Heart left ventricle (tissue), 16 donors: ENCODE data around the gene RAD51B. TPM values are rescaled to one million over a fixed set of nuclear protein-coding genes. Genes with fewer than 3 reads are reported as not detected.
"Not testable (repeated sequence)": the region's sequence is repeated elsewhere in the genome, so short reads cannot be mapped to it uniquely, and the experiment has no call there.

ENCODE experiments used
- ATAC-seq, 4 donors: fragments of 200-7000 bp; cut with Tn5 transposase; one replicate each; pipeline ENCODE4 v1.9.1; 2020 to 2022; ENCODE audit warnings: moderate library complexity in 4 of 4, mild to moderate bottlenecking in 3 of 4, moderate number of reproducible peaks in 1 of 4
- DNase-seq, 5 donors: peaks; one replicate each; pipeline ENCODE4 v3.0.0-alpha.2; 2020
- H3K27ac ChIP-seq, 12 donors: fragments of 200-600 bp; sonication (generic) in 4 of 12; one replicate each; pipeline versions ENCODE4 v1.5.0 to v1.8.0; 2016 to 2022; ENCODE audit warnings: mild to moderate bottlenecking in 2 of 12
- H3K27me3 ChIP-seq, 9 donors: fragments of 200-600 bp; sonication (generic) in 2 of 9; one replicate each; pipeline versions ENCODE4 v1.5.1 to v1.8.0; 2016 to 2022; ENCODE audit warnings: mild to moderate bottlenecking in 3 of 9
- H3K36me3 ChIP-seq, 9 donors: fragments of 200-600 bp; sonication (generic) in 2 of 9; one replicate each; pipeline versions ENCODE4 v1.5.0 to v1.8.0; 2018 to 2022; ENCODE audit warnings: mild to moderate bottlenecking in 2 of 9
- H3K4me1 ChIP-seq, 12 donors: fragments of 200-600 bp; sonication (generic) in 4 of 12; one replicate each; pipeline versions ENCODE4 v1.5.0 to v1.8.0; 2016 to 2022; ENCODE audit warnings: mild to moderate bottlenecking in 3 of 12
- H3K4me3 ChIP-seq, 12 donors: fragments of 200-600 bp; sonication (generic) in 4 of 12; one replicate each; pipeline versions ENCODE4 v1.5.0 to v1.8.0; 2017 to 2022; ENCODE audit warnings: mild to moderate bottlenecking in 9 of 12, moderate library complexity in 4 of 12
- H3K9me3 ChIP-seq, 12 donors: fragments of 200-600 bp; sonication (generic) in 4 of 12; one replicate each; pipeline versions ENCODE4 v1.5.0 to v1.8.0; 2016 to 2022; ENCODE audit warnings: mild to moderate bottlenecking in 1 of 12
- POLR2A ChIP-seq, 2 donors: fragments of 450-650 bp; IDR thresholded peaks; one replicate each; pipeline ENCODE4 v1.6.1; 2017; ENCODE audit warnings: antibody characterized with exemption in 2 of 2, mild to moderate bottlenecking in 2 of 2, moderate library complexity in 2 of 2
- WGBS, 4 donors: extraction: QIAGEN DNeasy Blood & Tissue Kit in 2 of 4; methylation state at CpG; one replicate each; pipeline versions ENCODE4 v1.1.5 to v1.1.7; 2013 to 2018; 5-methylcytosine and 5-hydroxymethylcytosine counted together
- intact Hi-C, 10 donors: fragments of 100-400 bp; cut with DNase I; formaldehyde crosslinking; loops; one replicate each; pipeline versions ENCODE4 v1.11.1 to v1.14.2; 2022
- polyA plus RNA-seq, 2 donors: library from polyadenylated mRNA; stranded (reverse); fragments of 200-250 nt; gene quantifications; one replicate each; pipeline ENCODE4 v1.2.3, GENCODE V29; 2013
- total RNA-seq, 9 donors: library from RNA; depleted of rRNA in 2 of 9; stranded (reverse); fragments of >200 nt in 2 of 9; fragmentation: NEBNext Ultra II Directional in 3 of 9; extraction: Animal tissue kit (Norgen Biotek cat#: 25700) in 3 of 9; gene quantifications; one replicate each; pipeline versions ENCODE4 v1.1.0 to v1.2.4, GENCODE V29; 2016 to 2023
- TF ChIP-seq, protein P1 (sequence below), 12 donors: fragments of 200-600 bp; sonication (generic) in 4 of 12; IDR thresholded peaks; one replicate each; pipeline versions ENCODE4 v1.5.0 to v1.8.0; 2018 to 2022; ENCODE audit warnings: antibody characterized with exemption in 12 of 12, mild to moderate bottlenecking in 5 of 12
- donor health status: ischemic (EF 13 %, LVEDD 7.1; RV severe dilation, severe dysfunction).
- donor health status: healthy with polysubstance abuse.
- donor health status: DM: no; HTN: yes; CAD: no.
- donor health status: DM: no; HTN: no; CAD: no.
- donor health status: ischemic (EF 25% LVEDD 6.9; RV normal size, moderate dysfunction).
- donor health status: ischemic (EF 25% LVEDD 5.7; RV mildly dilated, moderate dysfunction).
- donor health status: healthy.
- donor health status: DM: yes; HTN: yes; CAD: no.
- donor health status: ischemic (EF 35%, LVEDD 5.7; RV mildly dilated, moderate dysfunction).
- donor health status: nonischemic (EF 11% LVEDD 7.7; RV severe dilation, severe dysfunction).
- donor health status: DM: yes; HTN: yes; CAD: no.
- donor health status: PGD.
- donor health status: ischemic (EF 29% LVEDD 5.4; RV normal size, mild dysfunction).
- donor health status: nonischemic (EF 23%, LVEDD 6.1; RV moderate dilation, normal function).

RAD51B gene
- total and polyA plus RNA-seq, 11 donors = 1.3 to 11.3 (median 3.2) TPM

DNA sequence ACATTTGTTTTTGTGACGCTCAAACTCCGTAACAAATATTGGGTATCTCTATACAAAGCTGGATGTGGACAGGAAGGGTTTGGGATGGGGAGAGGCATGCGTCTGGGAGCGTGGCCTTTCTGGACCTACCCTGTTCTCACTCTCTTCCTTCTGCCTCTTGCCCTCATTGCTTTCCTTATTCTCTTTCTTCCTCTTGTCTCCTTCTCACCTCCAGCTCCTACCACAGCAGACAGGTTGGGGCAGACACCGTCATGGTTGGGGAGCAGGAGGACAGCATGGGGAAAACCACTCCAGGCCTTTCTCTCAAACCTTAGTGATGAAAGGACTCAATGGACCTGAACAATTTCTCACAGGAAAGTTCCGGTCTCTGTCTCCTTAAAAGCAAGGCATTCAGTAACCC, 465.3 kb downstream of the RAD51B start:
- peak in 2 of 4 donors; percentile 29 to 53 for ATAC-seq

DNA sequence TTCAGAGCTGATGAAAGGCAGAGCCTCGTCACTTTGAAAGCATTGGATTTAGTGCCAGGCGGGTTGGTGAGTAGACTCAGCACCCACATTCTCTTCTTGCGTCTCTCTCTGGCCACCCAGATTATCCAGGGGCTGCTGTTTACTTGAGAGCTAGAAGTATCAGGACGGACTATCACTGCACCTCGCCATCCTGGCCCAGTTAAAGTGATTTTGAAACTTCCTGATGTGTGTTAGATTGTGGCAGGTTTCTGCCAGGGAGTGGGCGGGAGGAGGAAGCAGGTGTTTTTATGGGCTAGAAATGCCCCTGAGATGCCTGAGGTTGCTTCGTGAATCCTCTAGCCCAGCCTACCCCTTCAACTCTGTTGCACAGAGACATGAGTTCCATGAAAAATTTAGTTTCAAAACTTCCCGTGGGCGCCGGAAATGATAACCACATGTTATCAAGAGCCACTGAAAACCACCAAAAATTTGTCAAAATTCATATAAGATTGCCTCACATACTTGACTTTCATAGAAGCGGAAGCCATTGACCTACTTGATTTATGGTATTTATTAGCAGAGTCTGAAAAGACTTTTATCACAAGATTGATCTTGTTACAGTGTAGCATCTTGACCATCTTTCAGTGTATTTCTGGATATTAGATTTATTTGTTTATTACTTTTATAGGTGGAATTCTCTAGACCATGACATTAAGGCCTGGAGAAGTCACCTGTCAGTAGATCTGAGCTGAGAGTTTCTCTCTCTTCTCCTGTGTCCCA, 466.0 kb downstream of the RAD51B start:
- Histone ChIP-seq H3K4me1 (peaks cover 0 to 49% (median 9%) of the 10 kb centered on the region in 12 donors), H3K36me3 (no peaks in the 10 kb centered on the region), H3K27me3 (no peaks in the 10 kb centered on the region), H3K27ac (peak overlapping the region in 9 of 12 donors; percentile 11 to 82 (median 64)), H3K4me3 (no peak overlapping the region), H3K9me3 (no peaks in the 10 kb centered on the region)
- TF ChIP-seq POLR2A (IDR thresholded peaks at IDR 0.05) = no peak
- TF ChIP-seq, protein P1, sequence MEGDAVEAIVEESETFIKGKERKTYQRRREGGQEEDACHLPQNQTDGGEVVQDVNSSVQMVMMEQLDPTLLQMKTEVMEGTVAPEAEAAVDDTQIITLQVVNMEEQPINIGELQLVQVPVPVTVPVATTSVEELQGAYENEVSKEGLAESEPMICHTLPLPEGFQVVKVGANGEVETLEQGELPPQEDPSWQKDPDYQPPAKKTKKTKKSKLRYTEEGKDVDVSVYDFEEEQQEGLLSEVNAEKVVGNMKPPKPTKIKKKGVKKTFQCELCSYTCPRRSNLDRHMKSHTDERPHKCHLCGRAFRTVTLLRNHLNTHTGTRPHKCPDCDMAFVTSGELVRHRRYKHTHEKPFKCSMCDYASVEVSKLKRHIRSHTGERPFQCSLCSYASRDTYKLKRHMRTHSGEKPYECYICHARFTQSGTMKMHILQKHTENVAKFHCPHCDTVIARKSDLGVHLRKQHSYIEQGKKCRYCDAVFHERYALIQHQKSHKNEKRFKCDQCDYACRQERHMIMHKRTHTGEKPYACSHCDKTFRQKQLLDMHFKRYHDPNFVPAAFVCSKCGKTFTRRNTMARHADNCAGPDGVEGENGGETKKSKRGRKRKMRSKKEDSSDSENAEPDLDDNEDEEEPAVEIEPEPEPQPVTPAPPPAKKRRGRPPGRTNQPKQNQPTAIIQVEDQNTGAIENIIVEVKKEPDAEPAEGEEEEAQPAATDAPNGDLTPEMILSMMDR (IDR thresholded peaks at IDR 0.05) = no peak
- ATAC-seq = peak in 1 of 4 donors; percentile 17
- WGBS, 4 donors = 80 to 93% (median 85%) methylated on average over 11 of the region's 11 CpGs
- intact Hi-C loops = loop anchor here in 1 of 10 donors (10.0 kb wide), 1 partner anchor 89 kb away; no protein-coding TSS in a partner anchor
- DNase-seq = no peak

More for the DNA sequence above, 465.3 kb downstream of the RAD51B start:
- Histone ChIP-seq H3K27me3 (no peaks in the 10 kb centered on the region), H3K27ac (peak overlapping the region in 9 of 12 donors; percentile 18 to 82 (median 64)), H3K9me3 (no peaks in the 10 kb centered on the region), H3K36me3 (no peaks in the 10 kb centered on the region), H3K4me3 (no peak overlapping the region), H3K4me1 (peaks cover 0 to 54% (median 9%) of the 10 kb centered on the region in 12 donors)
- no peak for TF ChIP-seq POLR2A (IDR thresholded peaks at IDR 0.05)
- TF ChIP-seq, protein P1 (IDR thresholded peaks at IDR 0.05) = no peak
- 84 to 91% (median 88%) methylated on average over 6 of the region's 6 CpGs for WGBS, 4 donors
- intact Hi-C loops = loop anchor here in 1 of 10 donors (10.0 kb wide), 1 partner anchor 90 kb away; no protein-coding TSS in a partner anchor
- no peak for DNase-seq

DNA sequence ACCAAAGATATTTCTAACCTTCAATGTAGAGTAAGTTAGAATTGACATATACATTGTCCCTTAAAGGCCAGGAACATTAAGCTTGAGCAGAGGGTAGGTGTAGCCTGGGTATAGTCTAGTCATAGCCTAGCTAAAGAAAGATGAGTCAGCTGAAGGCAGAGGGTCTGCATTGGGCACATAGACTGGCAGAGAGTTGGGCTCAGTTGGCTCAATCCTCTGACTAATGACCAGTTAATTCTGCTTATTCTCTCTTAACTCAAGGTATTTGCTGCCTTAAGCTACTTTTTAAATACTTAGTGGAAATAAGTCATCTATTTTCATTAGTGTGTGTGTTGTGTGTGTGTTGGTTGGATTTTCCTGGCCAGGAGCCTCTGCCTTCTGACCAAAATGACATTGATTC, 467.1 kb downstream of the RAD51B start:
- H3K36me3 ChIP-seq = no peaks in the 10 kb centered on the region
- TF ChIP-seq, protein P1 (IDR thresholded peaks at IDR 0.05) = no peak
- TF ChIP-seq POLR2A (IDR thresholded peaks at IDR 0.05) = no peak
- H3K27ac ChIP-seq = peak overlapping the region in 1 of 12 donors; percentile 82
- H3K4me1 ChIP-seq = peaks cover 0 to 49% (median 9%) of the 10 kb centered on the region in 12 donors
- H3K9me3 ChIP-seq = no peaks in the 10 kb centered on the region
- ATAC-seq = no peak
- intact Hi-C loops = loop anchor here in 1 of 10 donors (10.0 kb wide), 1 partner anchor 88 kb away; no protein-coding TSS in a partner anchor
- H3K27me3 ChIP-seq = no peaks in the 10 kb centered on the region
- DNase-seq = no peak
- H3K4me3 ChIP-seq = no peak overlapping the region

DNA sequence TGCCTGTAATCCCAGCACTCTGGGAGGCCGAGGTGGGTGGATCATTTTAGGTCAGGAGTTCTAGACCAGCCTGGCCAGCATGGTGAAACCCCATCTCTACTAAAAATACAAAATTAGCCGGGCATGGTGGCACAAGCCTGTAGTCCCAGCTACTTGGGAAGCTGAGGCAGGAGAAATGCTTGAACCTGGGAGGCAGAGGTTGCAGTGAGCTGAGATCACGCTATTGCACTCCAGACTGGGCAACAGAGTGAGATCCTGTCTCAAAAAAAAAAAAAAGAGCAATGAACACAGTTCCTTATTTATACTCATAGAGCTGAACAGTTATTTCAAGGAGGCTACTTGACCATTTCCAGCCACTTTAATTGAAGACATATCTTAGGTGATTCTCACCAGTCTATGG, 469.9 kb downstream of the RAD51B start:
- intact Hi-C loops = loop anchor here in 1 of 10 donors (10.0 kb wide), 1 partner anchor 85 kb away; no protein-coding TSS in a partner anchor
- not testable (repeated sequence) for H3K27me3 ChIP-seq, H3K9me3 ChIP-seq, H3K36me3 ChIP-seq, DNase-seq, ATAC-seq, H3K27ac ChIP-seq, H3K4me3 ChIP-seq
- 95 to 100% (median 98%) methylated on average over 3 of the region's 3 CpGs for WGBS, 4 donors
- H3K4me1 ChIP-seq = peaks cover 0 to 53% (median 5%) of the 10 kb centered on the region in 12 donors
